GM12873 (cell line): Measurements from ENCODE around the gene KCNH6.

Experiments used
- CTCF ChIP-seq: IDR thresholded peaks from 2 replicates; pipeline ENCODE4 v1.5.1; 2012; ENCODE audit warnings: low read depth, mild to moderate bottlenecking, moderate library complexity, low read length, control low read depth; ENCODE audit not compliant: insufficient read depth; ENCODE audit errors: missing control alignments

KCNH6 gene

DNA sequence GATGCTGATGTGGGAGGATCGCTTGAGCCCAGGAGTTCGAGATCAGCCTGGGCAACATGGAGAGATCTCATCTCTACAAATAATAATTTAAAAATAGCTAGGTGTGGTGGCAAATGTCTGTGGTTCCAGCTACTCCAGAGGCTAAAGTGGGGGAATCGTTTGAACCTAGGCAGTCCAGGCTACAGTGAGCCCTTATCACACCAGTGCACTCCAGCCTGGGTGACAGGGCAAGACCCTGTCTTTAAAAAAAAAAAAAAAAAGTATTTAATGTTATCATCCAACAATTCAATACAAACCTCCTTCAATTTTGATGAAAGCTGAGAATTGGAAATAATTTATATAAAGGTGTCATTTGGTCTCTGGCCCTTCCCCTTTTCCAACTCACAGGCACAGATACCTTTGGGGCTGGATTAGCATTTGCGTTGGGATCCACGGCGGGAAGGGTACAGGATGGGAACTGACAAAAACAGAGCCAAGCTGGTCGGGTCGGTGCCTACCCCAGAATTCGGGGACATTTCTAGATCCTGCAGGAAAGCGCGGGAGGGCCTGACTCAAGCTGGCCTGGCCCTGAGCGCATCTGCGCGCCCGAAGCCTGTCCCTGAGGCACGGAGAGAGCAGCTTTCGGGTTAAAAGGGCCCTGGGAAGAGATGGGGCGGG, 26.3 kb downstream of the KCNH6 start:
- TF ChIP-seq CTCF, result no peak

DNA sequence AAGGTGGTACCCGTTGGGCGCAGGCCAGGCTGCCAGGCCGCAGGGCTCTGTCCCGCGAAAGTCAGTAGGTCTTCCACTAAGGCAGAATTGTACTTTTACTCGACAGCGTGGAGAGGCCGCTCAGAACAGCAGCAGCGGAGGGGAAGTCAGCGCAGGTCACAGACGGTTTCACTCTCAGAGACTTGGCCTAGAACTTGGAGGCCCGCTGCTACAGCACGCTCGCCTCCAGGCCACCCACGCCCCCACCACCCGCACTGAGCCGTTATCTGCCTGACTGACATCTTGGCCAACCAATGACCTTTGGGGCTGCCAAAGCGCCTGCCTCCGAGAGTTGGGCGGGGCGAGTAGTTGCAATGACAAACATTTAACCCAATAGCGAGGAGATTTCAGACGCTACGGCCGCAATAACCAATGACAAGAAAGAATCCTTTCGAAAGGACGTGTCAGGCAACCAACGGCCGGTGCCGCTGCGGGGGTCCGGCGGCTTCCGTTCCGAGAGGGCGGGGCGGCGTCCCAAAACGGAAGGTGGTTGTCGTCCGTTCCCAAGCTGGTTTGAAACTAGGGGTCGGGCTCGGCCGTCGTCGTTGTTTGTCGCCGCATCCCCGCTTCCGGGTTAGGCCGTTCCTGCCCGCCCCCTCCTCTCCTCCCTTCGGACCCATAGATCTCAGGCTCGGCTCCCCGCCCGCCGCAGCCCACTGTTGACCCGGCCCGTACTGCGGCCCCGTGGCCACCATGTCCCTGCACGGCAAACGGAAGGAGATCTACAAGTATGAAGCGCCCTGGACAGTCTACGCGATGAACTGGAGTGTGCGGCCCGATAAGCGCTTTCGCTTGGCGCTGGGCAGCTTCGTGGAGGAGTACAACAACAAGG, 27.0 kb downstream of the KCNH6 start, which contains the start of gene DCAF7:
DCAF7 (plus strand) TSS at position 532 of the 871 bp plus-strand sequence; CDS start at position 733, 201 bp downstream.
- no peak for TF ChIP-seq CTCF

DNA sequence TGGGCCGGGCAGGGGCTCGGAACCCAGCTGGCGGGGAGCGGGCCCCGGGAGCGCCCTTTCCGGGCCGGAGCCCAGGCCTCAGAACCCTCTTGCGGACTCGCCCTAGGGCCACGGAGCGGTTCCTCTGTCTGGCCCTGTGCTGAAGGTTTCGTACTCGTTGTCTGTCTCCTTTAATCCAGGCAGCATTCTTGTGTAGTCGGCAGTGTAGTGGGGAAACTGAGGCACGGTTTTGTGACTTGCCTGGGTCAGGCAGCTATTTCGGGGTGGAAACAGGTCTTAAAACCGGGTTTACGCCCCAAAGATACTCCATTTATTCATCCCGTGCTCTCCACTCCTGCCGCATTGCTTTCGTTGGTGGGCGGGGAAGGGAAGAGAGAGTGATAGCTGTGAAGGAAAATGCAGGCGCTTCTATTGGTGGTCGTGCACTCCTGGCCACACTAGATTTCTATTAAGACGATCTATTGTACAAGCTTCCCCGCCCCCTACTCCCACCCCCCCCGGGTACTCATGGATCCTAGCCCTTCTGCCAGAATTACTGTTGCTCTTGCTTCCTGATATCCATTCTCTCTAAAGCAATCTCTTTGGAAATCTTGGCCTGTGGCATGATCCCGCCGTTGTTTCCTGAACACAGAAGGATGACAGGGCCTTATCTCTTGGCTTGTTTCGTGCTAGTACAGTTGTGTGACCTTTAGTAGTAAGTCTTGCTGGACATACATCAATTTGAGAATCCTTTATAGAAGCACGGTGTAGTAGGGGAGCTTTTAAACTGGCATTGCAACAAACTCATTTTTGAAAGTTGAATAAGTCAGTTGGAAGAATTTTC, 27.9 kb downstream of the KCNH6 start:
- TF ChIP-seq CTCF, result no peak

GRCh38 chr17:63552211-63552610, 29.1 kb downstream of the KCNH6 start:
- no peak for TF ChIP-seq CTCF

DNA sequence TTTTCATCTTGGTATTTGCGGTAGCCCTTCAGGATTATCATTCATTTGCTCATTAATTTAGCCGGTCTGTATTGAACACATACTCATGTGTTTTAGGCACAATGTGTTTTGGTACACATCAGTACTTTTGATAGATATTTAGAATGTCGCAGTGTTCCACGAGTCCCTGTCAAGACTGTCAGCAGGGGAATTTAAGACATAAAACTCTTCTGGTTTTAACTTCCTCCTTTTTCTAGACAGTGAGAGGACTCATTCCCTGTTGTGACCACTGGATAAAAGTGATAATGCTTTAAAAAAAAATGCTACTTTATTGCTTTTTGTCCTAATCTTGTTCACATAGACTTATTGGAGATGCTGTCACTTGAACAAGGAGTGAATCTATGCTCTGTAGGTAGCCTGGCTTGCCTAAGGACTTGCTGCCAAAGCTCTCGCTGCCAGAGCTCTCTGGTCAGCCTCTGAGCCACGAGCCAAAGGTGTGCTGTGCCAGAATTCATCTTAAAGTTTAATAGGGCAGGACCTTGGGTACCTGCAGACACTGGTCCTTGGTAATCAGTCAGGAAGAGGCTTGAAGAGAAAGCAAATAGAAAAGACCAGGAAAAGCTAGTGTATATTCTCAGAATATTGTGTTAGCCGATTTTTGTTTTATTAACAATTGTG, 32.5 kb downstream of the KCNH6 start:
- TF ChIP-seq CTCF, result no peak

DNA sequence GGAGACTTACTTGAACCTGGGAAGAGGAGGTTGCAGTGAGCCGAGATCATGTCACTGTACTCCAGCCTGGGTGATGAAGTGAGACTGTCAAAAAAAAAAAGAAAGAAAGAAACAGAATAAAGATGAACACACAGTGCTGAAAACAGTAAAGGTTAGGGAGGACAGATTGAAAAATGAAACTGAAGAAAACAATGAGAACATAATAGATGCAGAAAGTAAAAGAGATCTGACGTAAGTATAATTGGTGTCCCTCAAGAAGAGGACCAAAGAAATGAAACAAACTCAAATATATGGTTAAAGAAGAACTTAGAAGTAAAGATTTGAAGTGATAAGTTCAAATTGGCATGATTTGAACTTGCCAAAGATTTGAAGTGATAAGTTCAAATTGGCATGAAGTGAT, 34.3 kb downstream of the KCNH6 start:
- TF ChIP-seq CTCF, result no peak
